ENCODE measurements around the gene PPM1D. TPM values are rescaled to one million over a fixed set of nuclear protein-coding genes. Genes with fewer than 3 reads are reported as not detected.
"Not testable (repeated sequence)": the region's sequence is repeated elsewhere in the genome, so short reads cannot be mapped to it uniquely, and the experiment has no call there.

Gene PPM1D
- total RNA-seq, 4 donors from 2014 or later: 11.3 to 19.5 (median 15.2) TPM

DNA sequence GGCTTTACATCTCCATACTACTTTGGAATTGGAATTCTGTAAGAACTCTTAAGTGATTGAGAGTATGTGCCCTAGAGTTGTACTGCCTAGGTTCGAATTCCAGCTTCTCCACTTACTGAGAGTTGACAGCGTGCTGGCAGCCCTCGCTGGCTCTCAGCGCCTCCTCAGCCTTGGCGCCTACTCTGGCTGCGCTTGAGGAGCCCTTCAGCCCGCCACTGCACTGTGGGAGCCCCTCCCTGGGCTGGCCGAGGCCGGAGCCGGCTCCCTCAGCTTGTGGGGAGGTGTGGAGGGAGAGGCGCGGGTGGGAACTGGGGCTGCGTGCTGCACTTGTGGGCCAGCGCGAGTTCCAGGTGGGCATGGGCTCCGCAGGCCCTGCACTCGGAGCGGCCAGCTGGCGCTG is 13.3 kb downstream of the PPM1D start:
- no peak overlapping the region for H3K4me3 ChIP-seq (replicated peaks in 1 of 3)
- H3K27ac ChIP-seq: no peak overlapping the region
- H3K9me3 ChIP-seq: no peaks in the 10 kb centered on the region
- 87 to 93% methylated on average over 9 to 13 of the region's 19 CpGs for WGBS, 2 donors
- H3K36me3 ChIP-seq: no peaks in the 10 kb centered on the region
- no peaks in the 10 kb centered on the region for H3K27me3 ChIP-seq
- intact Hi-C loops (cut with DNase I): no loop called here
- TF ChIP-seq, protein P1, sequence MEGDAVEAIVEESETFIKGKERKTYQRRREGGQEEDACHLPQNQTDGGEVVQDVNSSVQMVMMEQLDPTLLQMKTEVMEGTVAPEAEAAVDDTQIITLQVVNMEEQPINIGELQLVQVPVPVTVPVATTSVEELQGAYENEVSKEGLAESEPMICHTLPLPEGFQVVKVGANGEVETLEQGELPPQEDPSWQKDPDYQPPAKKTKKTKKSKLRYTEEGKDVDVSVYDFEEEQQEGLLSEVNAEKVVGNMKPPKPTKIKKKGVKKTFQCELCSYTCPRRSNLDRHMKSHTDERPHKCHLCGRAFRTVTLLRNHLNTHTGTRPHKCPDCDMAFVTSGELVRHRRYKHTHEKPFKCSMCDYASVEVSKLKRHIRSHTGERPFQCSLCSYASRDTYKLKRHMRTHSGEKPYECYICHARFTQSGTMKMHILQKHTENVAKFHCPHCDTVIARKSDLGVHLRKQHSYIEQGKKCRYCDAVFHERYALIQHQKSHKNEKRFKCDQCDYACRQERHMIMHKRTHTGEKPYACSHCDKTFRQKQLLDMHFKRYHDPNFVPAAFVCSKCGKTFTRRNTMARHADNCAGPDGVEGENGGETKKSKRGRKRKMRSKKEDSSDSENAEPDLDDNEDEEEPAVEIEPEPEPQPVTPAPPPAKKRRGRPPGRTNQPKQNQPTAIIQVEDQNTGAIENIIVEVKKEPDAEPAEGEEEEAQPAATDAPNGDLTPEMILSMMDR (IDR thresholded peaks at IDR 0.05): no peak
- no peak for TF ChIP-seq POLR2A (IDR thresholded peaks at IDR 0.05)
- peaks cover 16 to 18% of the 10 kb centered on the region in 2 donors for H3K4me1 ChIP-seq
- no peak for DNase-seq

DNA sequence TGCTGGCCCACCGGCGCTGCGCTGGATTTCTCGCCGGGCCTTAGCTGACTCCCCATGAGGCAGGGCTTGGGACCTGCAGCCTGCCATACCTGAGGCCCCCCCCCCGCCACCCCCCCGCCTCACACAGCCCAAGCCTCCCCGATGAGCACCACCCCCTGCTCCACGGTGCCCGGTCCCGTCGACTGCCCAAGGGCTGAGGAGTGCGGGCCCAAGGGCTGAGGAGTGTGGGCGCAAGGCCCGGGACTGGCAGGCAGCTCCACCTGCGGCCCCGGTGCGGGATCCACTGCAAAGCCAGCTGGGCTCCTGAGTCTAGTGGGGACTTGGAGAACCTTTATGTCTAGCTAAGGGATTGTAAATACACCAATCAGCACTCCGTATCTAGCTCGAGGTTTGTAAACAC is 13.8 kb downstream of the PPM1D start:
- 80 to 98% methylated on average over 4 to 5 of the region's 20 CpGs for WGBS, 2 donors
- intact Hi-C loops (cut with DNase I); H3K36me3 ChIP-seq; H3K9me3 ChIP-seq; H3K27me3 ChIP-seq; H3K27ac ChIP-seq; H3K4me3 ChIP-seq (replicated peaks in 1 of 3); DNase-seq: not testable (repeated sequence)
- H3K4me1 ChIP-seq: peaks cover 16 to 18% of the 10 kb centered on the region in 2 donors

DNA sequence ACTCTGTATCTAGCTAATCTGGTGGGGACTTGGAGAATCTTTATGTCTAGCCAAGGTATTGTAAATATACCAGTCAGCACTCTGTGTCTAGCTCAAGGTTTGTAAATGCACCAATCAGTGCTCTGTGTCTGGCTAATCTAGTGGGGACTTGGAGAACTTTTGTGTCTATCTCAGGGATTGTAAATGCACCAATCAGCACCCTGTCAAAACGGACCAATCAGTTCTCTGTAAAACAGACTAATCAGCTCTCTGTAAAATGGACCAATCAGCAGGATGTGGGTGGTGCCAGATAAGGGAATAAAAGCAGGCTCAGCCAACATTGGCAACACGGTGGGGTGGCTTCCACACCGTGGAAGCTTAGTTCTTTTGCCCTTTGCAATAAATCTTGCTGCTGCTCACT is 14.3 kb downstream of the PPM1D start:
- H3K27me3 ChIP-seq; H3K27ac ChIP-seq; H3K4me3 ChIP-seq (replicated peaks in 1 of 3); DNase-seq; H3K9me3 ChIP-seq; H3K36me3 ChIP-seq; intact Hi-C loops (cut with DNase I): not testable (repeated sequence)
- peaks cover 16 to 23% of the 10 kb centered on the region in 2 donors for H3K4me1 ChIP-seq
- WGBS, 2 donors: 83 to 89% methylated on average over 3 of the region's 3 CpGs

DNA sequence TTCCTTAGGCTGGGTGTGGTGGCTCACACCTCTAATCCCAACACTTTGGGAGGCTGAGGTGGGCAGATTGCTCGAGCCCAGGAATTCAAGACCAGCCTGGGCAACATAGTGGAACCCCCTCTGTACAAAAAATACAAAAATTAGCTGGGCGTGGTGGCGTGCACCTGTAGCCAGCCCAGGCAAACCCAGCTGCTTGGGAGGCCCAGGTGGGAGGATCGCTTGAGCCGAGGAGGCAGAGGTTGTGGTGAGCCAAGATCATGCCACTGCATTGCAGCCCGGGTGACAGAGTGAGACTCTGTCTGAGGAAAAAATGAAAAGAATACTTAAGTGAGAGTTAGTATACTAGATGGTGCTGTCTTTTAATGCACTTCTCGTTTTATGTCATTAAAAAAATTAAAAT is 15.1 kb downstream of the PPM1D start:
- Histone ChIP-seq H3K9me3 (no peaks in the 10 kb centered on the region), H3K27ac (no peak overlapping the region), H3K4me1 (peaks cover 16 to 27% of the 10 kb centered on the region in 2 donors), H3K4me3 (replicated peaks in 1 of 3) (no peak overlapping the region), H3K27me3 (no peaks in the 10 kb centered on the region), H3K36me3 (no peaks in the 10 kb centered on the region)
- WGBS, 2 donors: 94 to 97% methylated on average over 7 of the region's 7 CpGs
- intact Hi-C loops (cut with DNase I): no loop called here
- DNase-seq: no peak
- TF ChIP-seq, protein P1 (IDR thresholded peaks at IDR 0.05): no peak
- TF ChIP-seq POLR2A (IDR thresholded peaks at IDR 0.05): no peak

DNA sequence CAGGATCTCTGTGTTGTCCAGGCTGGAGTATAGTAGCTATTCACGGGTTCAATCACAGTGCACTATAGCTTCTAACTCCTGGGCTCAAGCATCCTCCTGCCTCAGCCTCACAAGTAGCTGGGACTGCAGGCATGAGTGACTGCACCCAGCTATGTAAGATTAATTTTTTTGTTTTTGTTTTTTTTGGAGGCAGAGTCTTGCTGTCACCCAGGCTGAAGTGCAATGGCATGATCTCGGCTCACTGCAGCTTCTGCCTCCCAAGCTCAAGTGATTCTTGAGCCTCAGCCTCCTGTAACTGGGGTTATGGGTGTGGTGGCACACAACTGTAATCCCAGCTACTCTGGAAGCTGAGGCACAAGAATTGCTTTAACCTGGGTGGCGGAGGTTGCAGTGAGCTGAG is 15.8 kb downstream of the PPM1D start:
- Histone ChIP-seq H3K4me3 (replicated peaks in 1 of 3) (no peak overlapping the region), H3K27me3 (no peaks in the 10 kb centered on the region), H3K9me3 (no peaks in the 10 kb centered on the region), H3K36me3 (no peaks in the 10 kb centered on the region), H3K27ac (no peak overlapping the region), H3K4me1 (peaks cover 10 to 25% of the 10 kb centered on the region in 2 donors)
- TF ChIP-seq, protein P1 (IDR thresholded peaks at IDR 0.05): no peak
- TF ChIP-seq POLR2A (IDR thresholded peaks at IDR 0.05): no peak
- intact Hi-C loops (cut with DNase I): no loop called here
- WGBS, 2 donors: 66 to 79% methylated on average over 3 of the region's 3 CpGs
- no peak for DNase-seq

DNA sequence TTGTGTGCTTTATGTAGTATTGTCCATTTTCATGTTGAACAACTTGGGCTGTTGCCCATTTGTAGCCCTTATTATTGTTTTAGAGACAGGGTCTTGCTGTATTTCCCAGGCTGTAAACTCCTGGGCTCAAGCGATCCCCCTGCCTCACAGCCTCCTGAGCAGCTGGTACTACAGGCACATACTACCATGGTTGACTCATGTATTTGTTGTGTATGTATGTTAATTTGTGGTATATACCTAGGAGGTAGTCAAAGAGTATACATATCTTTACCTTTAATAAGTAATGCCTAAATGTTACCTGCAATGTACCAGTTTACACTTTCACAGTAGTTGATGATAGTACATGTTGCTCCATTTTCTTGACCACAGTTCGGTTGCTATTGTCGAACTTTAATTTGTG is 18.1 kb downstream of the PPM1D start:
- H3K4me1 ChIP-seq: peaks cover 0 to 14% of the 10 kb centered on the region in 2 donors
- no peaks in the 10 kb centered on the region for H3K36me3 ChIP-seq
- 97 to 99% methylated on average over 3 of the region's 3 CpGs for WGBS, 2 donors
- no peak for DNase-seq
- no peak for TF ChIP-seq POLR2A (IDR thresholded peaks at IDR 0.05)
- TF ChIP-seq, protein P1 (IDR thresholded peaks at IDR 0.05): no peak
- no peaks in the 10 kb centered on the region for H3K9me3 ChIP-seq
- no peak overlapping the region for H3K4me3 ChIP-seq (replicated peaks in 1 of 3)
- H3K27ac ChIP-seq: no peak overlapping the region
- intact Hi-C loops (cut with DNase I): no loop called here
- H3K27me3 ChIP-seq: no peaks in the 10 kb centered on the region

Data from thyroid gland (tissue), 4 donors.